ENCODE results near the gene VGLL4. TPM values are rescaled to one million over a fixed set of nuclear protein-coding genes. Genes with fewer than 3 reads are reported as not detected.

VGLL4 gene
- total RNA-seq, 2 donors from 2014 or later = 47.5 to 49.7 TPM

DNA sequence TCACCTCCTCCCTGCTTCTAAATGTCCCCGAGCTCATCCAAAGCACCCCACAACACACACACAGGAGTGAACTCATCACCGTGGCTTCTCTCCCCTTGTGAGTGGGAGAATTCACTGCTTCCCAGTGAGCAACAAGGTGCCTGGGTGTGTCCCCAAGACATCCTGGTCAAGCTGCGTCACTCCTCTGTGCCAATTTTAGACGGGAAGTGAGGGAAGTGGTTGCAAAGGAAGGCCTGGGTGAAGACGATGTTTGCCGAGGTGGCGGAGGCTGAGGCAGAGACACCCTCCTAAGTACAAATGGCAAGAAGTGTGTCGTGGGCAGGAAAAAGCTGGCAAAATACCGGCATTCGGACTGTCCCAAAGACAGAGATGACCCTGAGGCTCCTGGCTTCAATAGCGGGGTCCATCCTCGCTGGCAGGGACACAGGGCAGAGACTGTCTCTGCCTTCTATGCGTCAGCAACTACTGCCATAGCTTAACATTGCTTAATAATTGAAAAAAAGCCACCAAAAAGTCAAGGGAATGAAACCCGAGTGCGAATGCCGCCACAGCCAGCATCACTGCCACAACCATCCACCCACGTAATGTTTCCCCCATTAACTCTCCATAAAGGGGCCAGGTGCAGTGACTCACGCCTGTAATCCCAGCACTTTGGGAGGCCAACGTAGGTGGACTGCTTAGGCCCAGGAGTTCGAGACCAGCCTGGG lies 72.8 kb downstream of the VGLL4 start:
- no peak overlapping the region for H3K27ac ChIP-seq (ENCODE audit: low read depth, low read length)
- no peak overlapping the region for H3K9ac ChIP-seq (ENCODE audit: extremely low read depth, low read length, poor library complexity, severe bottlenecking)

GRCh38 chr3:11570251-11570650 lies 73.5 kb downstream of the VGLL4 start:
- Mint-ChIP-seq H3K36me3 (ENCODE audit: low read depth) (peaks cover 28% of the 10 kb centered on the region), H3K4me3 (no peak overlapping the region)

More for the DNA sequence above, 72.8 kb downstream of the VGLL4 start:
- no peak for DNase-seq
- no peaks in the 10 kb centered on the region for H3K27me3 ChIP-seq (ENCODE audit: control insufficient read depth, insufficient read depth, low read length, poor library complexity, severe bottlenecking)
- H3K4me3 Mint-ChIP-seq = no peak overlapping the region
- 92 to 97% methylated on average over 10 to 20 of the region's 20 CpGs for WGBS, 2 experiments (ENCODE audit: insufficient coverage in 1 of 2, insufficient read length in 1 of 2)
- peaks cover 5% of the 10 kb centered on the region for H3K36me3 ChIP-seq (ENCODE audit: control insufficient read depth, insufficient read depth, low read length)
- no peaks in the 10 kb centered on the region for H3K4me1 Mint-ChIP-seq
- H3K4me3 ChIP-seq (ENCODE audit: low read length) = no peak overlapping the region
- H3K4me1 ChIP-seq (ENCODE audit: control insufficient read depth, insufficient read depth, low read length) = no peaks in the 10 kb centered on the region
- H3K9me3 Mint-ChIP-seq = no peaks in the 10 kb centered on the region
- H3K27me3 Mint-ChIP-seq (ENCODE audit: insufficient read depth) = no peaks in the 10 kb centered on the region
- H3K27ac Mint-ChIP-seq = peak overlapping the region; percentile 30
- no peaks in the 10 kb centered on the region for H3K9me3 ChIP-seq (ENCODE audit: control insufficient read depth, low read length)
- TF ChIP-seq CTCF (conservative IDR thresholded peaks at IDR 0.05) = no peak
- H3K36me3 Mint-ChIP-seq (ENCODE audit: low read depth) = peaks cover 29% of the 10 kb centered on the region

DNA sequence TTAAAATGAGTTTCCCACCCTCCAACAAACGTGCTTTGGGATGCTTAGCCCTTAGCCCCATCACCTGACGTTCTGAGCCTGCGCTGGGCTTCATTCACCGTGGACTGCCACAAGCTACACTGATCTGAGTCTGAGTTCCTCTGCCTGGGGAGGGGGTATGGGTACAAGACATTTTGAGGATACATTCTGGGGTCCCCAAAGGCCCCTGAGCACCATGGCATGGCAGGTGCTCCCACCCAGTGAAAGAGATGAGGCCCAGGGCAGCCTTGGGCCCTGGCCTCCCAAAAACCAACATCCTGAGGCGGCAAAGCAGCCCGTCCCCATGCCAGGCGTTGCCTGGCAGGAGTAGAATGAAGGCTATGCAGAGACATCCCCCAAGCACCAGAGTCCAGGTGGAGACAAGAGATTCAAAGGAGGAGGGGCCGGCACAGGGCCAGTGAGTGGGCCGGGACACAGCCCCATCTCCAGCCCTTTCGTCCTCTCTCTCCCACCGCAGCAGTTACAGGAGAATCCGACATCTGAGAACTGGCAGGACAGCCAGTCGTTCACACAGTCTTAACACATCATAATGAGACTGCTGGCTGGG lies 74.5 kb downstream of the VGLL4 start:
- TF ChIP-seq CTCF (conservative IDR thresholded peaks at IDR 0.05) = no peak
- H3K4me1 ChIP-seq (ENCODE audit: control insufficient read depth, insufficient read depth, low read length) = no peaks in the 10 kb centered on the region
- peak overlapping the region; percentile 52 for H3K27ac Mint-ChIP-seq
- H3K4me1 Mint-ChIP-seq = no peaks in the 10 kb centered on the region
- WGBS, 2 experiments (ENCODE audit: insufficient coverage in 1 of 2, insufficient read length in 1 of 2) = 88 to 94% methylated on average over 9 to 13 of the region's 13 CpGs
- peaks cover 25% of the 10 kb centered on the region for H3K36me3 Mint-ChIP-seq (ENCODE audit: low read depth)
- DNase-seq = no peak
- H3K9me3 Mint-ChIP-seq = no peaks in the 10 kb centered on the region
- no peaks in the 10 kb centered on the region for H3K9me3 ChIP-seq (ENCODE audit: control insufficient read depth, low read length)
- H3K27me3 ChIP-seq (ENCODE audit: control insufficient read depth, insufficient read depth, low read length, poor library complexity, severe bottlenecking) = no peaks in the 10 kb centered on the region
- H3K4me3 Mint-ChIP-seq = no peak overlapping the region
- H3K27me3 Mint-ChIP-seq (ENCODE audit: insufficient read depth) = no peaks in the 10 kb centered on the region
- peaks cover 11% of the 10 kb centered on the region for H3K36me3 ChIP-seq (ENCODE audit: control insufficient read depth, insufficient read depth, low read length)
- H3K9ac ChIP-seq (ENCODE audit: extremely low read depth, low read length, poor library complexity, severe bottlenecking) = no peak overlapping the region
- H3K27ac ChIP-seq (ENCODE audit: low read depth, low read length) = no peak overlapping the region
- no peak overlapping the region for H3K4me3 ChIP-seq (ENCODE audit: low read length)

More at GRCh38 chr3:11570251-11570650, 73.5 kb downstream of the VGLL4 start:
- Mint-ChIP-seq H3K27ac (peak overlapping the region; percentile 66), H3K27me3 (ENCODE audit: insufficient read depth) (no peaks in the 10 kb centered on the region), H3K4me1 (no peaks in the 10 kb centered on the region), H3K9me3 (no peaks in the 10 kb centered on the region)
- no peak overlapping the region for H3K9ac ChIP-seq (ENCODE audit: extremely low read depth, low read length, poor library complexity, severe bottlenecking)
- DNase-seq = no peak
- H3K9me3 ChIP-seq (ENCODE audit: control insufficient read depth, low read length) = no peaks in the 10 kb centered on the region
- H3K27me3 ChIP-seq (ENCODE audit: control insufficient read depth, insufficient read depth, low read length, poor library complexity, severe bottlenecking) = no peaks in the 10 kb centered on the region
- H3K36me3 ChIP-seq (ENCODE audit: control insufficient read depth, insufficient read depth, low read length) = peaks cover 10% of the 10 kb centered on the region
- no peak for TF ChIP-seq CTCF (conservative IDR thresholded peaks at IDR 0.05)
- H3K4me1 ChIP-seq (ENCODE audit: control insufficient read depth, insufficient read depth, low read length) = no peaks in the 10 kb centered on the region
- no peak overlapping the region for H3K4me3 ChIP-seq (ENCODE audit: low read length)
- H3K27ac ChIP-seq (ENCODE audit: low read depth, low read length) = no peak overlapping the region
- 94 to 100% methylated on average over 2 to 13 of the region's 13 CpGs for WGBS, 2 experiments (ENCODE audit: insufficient coverage in 1 of 2, insufficient read length in 1 of 2)
